HG03108 (cell line): ENCODE results near the gene LOXL4.

Experiments
- ATAC-seq: cut with Tn5 transposase; IDR thresholded peaks from one replicate; pipeline ENCODE4 v1.9.1; 2021; ENCODE audit warnings: moderate library complexity; ENCODE audit not compliant: unreplicated experiment

LOXL4 gene

DNA sequence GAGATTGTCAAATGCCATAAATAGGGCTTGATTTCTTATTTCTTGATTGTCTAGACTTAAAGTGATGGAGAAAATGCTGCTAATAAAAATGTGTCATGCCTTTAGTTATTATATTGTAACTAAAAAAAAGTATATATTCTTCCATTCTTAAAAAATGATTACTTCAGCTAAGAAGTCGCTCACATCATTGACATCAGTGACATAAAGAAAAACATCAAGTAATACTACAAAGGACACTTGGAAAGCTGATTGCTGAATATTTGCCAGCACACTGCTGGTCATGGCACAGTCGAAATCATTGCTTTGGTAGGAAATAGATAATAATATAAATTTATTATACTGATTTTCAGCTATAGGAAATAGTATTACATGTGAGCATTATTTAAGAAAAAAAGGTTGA, 62.6 kb downstream of the LOXL4 start:
- ATAC-seq: no peak

GRCh38 chr10:98202378-98202777, 65.6 kb downstream of the LOXL4 start:
- no peak for ATAC-seq

DNA sequence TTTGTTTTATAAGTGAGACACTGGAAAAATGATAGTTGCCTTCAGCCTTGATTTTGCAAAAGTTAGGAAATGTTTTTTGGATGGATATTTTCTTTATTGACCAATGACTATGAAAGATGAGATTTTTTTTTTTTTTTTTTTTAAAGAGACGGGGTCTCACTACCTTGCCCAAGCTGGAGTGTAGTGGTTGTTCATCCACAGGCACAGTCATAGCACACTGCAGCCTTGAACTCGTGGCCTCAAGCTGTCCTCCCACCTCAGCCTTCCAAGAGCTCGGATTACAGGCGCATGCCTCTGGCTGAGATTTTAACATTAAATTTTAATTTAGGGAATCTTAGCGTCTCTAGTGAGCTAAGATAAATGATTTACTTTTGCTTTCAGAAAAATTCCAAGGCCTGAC, 66.2 kb downstream of the LOXL4 start:
- no peak for ATAC-seq
